Effector memory CD8-positive, alpha-beta T cell (primary cell): ENCODE results near the gene UVRAG.

Experiments used
- ATAC-seq: fragments of 150-1000 bp; cut with Tn5 transposase; replicated peaks from 2 replicates; pipeline ENCODE4 v1.10.0; 2021; ENCODE audit warnings: mild to moderate bottlenecking, moderate library complexity
- DNase-seq, 3 experiments: peaks; one replicate each; pipeline ENCODE4 v3.0.0; 2021
- H3K27ac Mint-ChIP-seq, 2 donors: one replicate each; pipeline ENCODE4 v1.8.0; 2022; ENCODE audit warnings: mild to moderate bottlenecking in 2 of 2, mixed read lengths in 2 of 2, moderate library complexity in 2 of 2
- H3K27me3 Mint-ChIP-seq, 2 donors: one replicate each; pipeline ENCODE4 v1.8.0; 2022; ENCODE audit warnings: mixed read lengths in 2 of 2
- H3K36me3 Mint-ChIP-seq: one replicate; pipeline ENCODE4 v1.8.0; 2022; ENCODE audit warnings: mild to moderate bottlenecking, moderate library complexity, mixed read lengths; ENCODE audit not compliant: insufficient read depth
- H3K4me1 Mint-ChIP-seq, 2 donors: one replicate each; pipeline ENCODE4 v1.8.0; 2022; ENCODE audit warnings: low read depth in 2 of 2, mixed read lengths in 2 of 2
- H3K4me3 Mint-ChIP-seq, 2 donors: one replicate each; pipeline ENCODE4 v1.8.0; 2022; ENCODE audit warnings: mild to moderate bottlenecking in 2 of 2, mixed read lengths in 2 of 2, moderate library complexity in 2 of 2
- H3K9me3 Mint-ChIP-seq, 2 donors: one replicate each; pipeline ENCODE4 v1.8.0; 2022; ENCODE audit warnings: mixed read lengths in 2 of 2

Gene UVRAG

GRCh38 chr11:75896843-75897419 is 81.9 kb downstream of the UVRAG start:
- no peaks in the 10 kb centered on the region for H3K9me3 Mint-ChIP-seq
- H3K36me3 Mint-ChIP-seq, result peaks cover 6% of the 10 kb centered on the region
- ATAC-seq, result no peak
- no peak overlapping the region for H3K27ac Mint-ChIP-seq
- H3K4me1 Mint-ChIP-seq, result peaks cover 0 to 8% of the 10 kb centered on the region in 2 donors
- H3K27me3 Mint-ChIP-seq, result no peaks in the 10 kb centered on the region
- H3K4me3 Mint-ChIP-seq, result no peak overlapping the region
- DNase-seq, result no peak

- no peak for DNase-seq
- no peak overlapping the region for H3K27ac Mint-ChIP-seq
- H3K4me3 Mint-ChIP-seq, result no peak overlapping the region
- no peaks in the 10 kb centered on the region for H3K9me3 Mint-ChIP-seq
- H3K36me3 Mint-ChIP-seq, result peaks cover 6% of the 10 kb centered on the region
- no peaks in the 10 kb centered on the region for H3K27me3 Mint-ChIP-seq
- peaks cover 0 to 20% of the 10 kb centered on the region in 2 donors for H3K4me1 Mint-ChIP-seq
- ATAC-seq, result no peak
These were observed 83.9 kb downstream of the UVRAG start for GRCh38 chr11:75898871-75899270.

GRCh38 chr11:75899806-75900205 is 84.8 kb downstream of the UVRAG start:
- Mint-ChIP-seq H3K27me3 (no peaks in the 10 kb centered on the region), H3K9me3 (no peaks in the 10 kb centered on the region), H3K4me1 (peaks cover 0 to 20% of the 10 kb centered on the region in 2 donors), H3K4me3 (no peak overlapping the region), H3K27ac (no peak overlapping the region), H3K36me3 (no peaks in the 10 kb centered on the region)
- ATAC-seq (no peak), DNase-seq (no peak)

GRCh38 chr11:75900848-75901247 is 85.8 kb downstream of the UVRAG start:
- H3K36me3 Mint-ChIP-seq, result peaks cover 2% of the 10 kb centered on the region

GRCh38 chr11:75902631-75903030 is 87.6 kb downstream of the UVRAG start:
- no peaks in the 10 kb centered on the region for H3K9me3 Mint-ChIP-seq
- H3K36me3 Mint-ChIP-seq, result peaks cover 2% of the 10 kb centered on the region
- peaks cover 0 to 29% of the 10 kb centered on the region in 2 donors for H3K4me1 Mint-ChIP-seq
- DNase-seq (no peak), ATAC-seq (no peak)
- no peak overlapping the region for H3K4me3 Mint-ChIP-seq
- no peaks in the 10 kb centered on the region for H3K27me3 Mint-ChIP-seq
- H3K27ac Mint-ChIP-seq, result peak overlapping the region in 1 of 2 donors; percentile 2

More at GRCh38 chr11:75900848-75901247, 85.8 kb downstream of the UVRAG start:
- Mint-ChIP-seq H3K27ac (no peak overlapping the region), H3K4me3 (no peak overlapping the region), H3K9me3 (no peaks in the 10 kb centered on the region), H3K4me1 (peaks cover 0 to 20% of the 10 kb centered on the region in 2 donors), H3K27me3 (no peaks in the 10 kb centered on the region)
- no peak for DNase-seq
- no peak for ATAC-seq

GRCh38 chr11:75903276-75903675 is 88.3 kb downstream of the UVRAG start:
- peak overlapping the region in 1 of 2 donors; percentile 2 for H3K27ac Mint-ChIP-seq
- H3K36me3 Mint-ChIP-seq, result peaks cover 2% of the 10 kb centered on the region
- peaks cover 0 to 35% of the 10 kb centered on the region in 2 donors for H3K4me1 Mint-ChIP-seq
- ATAC-seq, result no peak
- H3K4me3 Mint-ChIP-seq, result no peak overlapping the region
- H3K27me3 Mint-ChIP-seq, result no peaks in the 10 kb centered on the region
- no peak for DNase-seq
- H3K9me3 Mint-ChIP-seq, result no peaks in the 10 kb centered on the region

GRCh38 chr11:75905434-75905833 is 90.4 kb downstream of the UVRAG start:
- Mint-ChIP-seq H3K36me3 (peaks cover 2% of the 10 kb centered on the region), H3K27me3 (no peaks in the 10 kb centered on the region), H3K4me3 (no peak overlapping the region), H3K27ac (no peak overlapping the region), H3K9me3 (no peaks in the 10 kb centered on the region), H3K4me1 (peaks cover 2 to 40% of the 10 kb centered on the region in 2 donors)
- DNase-seq, result no peak
- no peak for ATAC-seq

- DNase-seq (no peak), ATAC-seq (no peak)
- Mint-ChIP-seq H3K36me3 (peaks cover 16% of the 10 kb centered on the region), H3K4me3 (no peak overlapping the region), H3K9me3 (no peaks in the 10 kb centered on the region), H3K4me1 (peaks cover 2 to 29% of the 10 kb centered on the region in 2 donors), H3K27me3 (no peaks in the 10 kb centered on the region), H3K27ac (no peak overlapping the region)
These were observed 93.0 kb downstream of the UVRAG start for GRCh38 chr11:75907906-75908527.

- DNase-seq (no peak), ATAC-seq (no peak)
- Mint-ChIP-seq H3K36me3 (peaks cover 14% of the 10 kb centered on the region), H3K27me3 (no peaks in the 10 kb centered on the region), H3K4me1 (peaks cover 2 to 23% of the 10 kb centered on the region in 2 donors), H3K9me3 (no peaks in the 10 kb centered on the region), H3K27ac (no peak overlapping the region), H3K4me3 (no peak overlapping the region)
These were observed 95.6 kb downstream of the UVRAG start for GRCh38 chr11:75910426-75911145.

- Mint-ChIP-seq H3K9me3 (no peaks in the 10 kb centered on the region), H3K4me3 (no peak overlapping the region), H3K36me3 (peaks cover 14% of the 10 kb centered on the region), H3K27me3 (no peaks in the 10 kb centered on the region), H3K4me1 (peaks cover 2 to 26% of the 10 kb centered on the region in 2 donors), H3K27ac (no peak overlapping the region)
- ATAC-seq, result no peak
- DNase-seq, result no peak
These were observed 96.4 kb downstream of the UVRAG start for GRCh38 chr11:75911459-75911858.

- Mint-ChIP-seq H3K9me3 (no peaks in the 10 kb centered on the region), H3K27ac (no peak overlapping the region), H3K4me1 (peaks cover 0 to 11% of the 10 kb centered on the region in 2 donors), H3K36me3 (peaks cover 14% of the 10 kb centered on the region), H3K27me3 (no peaks in the 10 kb centered on the region), H3K4me3 (no peak overlapping the region)
- DNase-seq, result no peak
- ATAC-seq, result no peak
These were observed 99.0 kb downstream of the UVRAG start for GRCh38 chr11:75913984-75914383.

GRCh38 chr11:75916882-75917281 is 101.9 kb downstream of the UVRAG start:
- peaks cover 14% of the 10 kb centered on the region for H3K36me3 Mint-ChIP-seq
- DNase-seq (no peak), ATAC-seq (no peak)
- H3K27ac Mint-ChIP-seq, result no peak overlapping the region
- peaks cover 3 to 4% of the 10 kb centered on the region in 2 donors for H3K4me1 Mint-ChIP-seq
- H3K27me3 Mint-ChIP-seq, result no peaks in the 10 kb centered on the region
- H3K9me3 Mint-ChIP-seq, result no peaks in the 10 kb centered on the region
- no peak overlapping the region for H3K4me3 Mint-ChIP-seq

GRCh38 chr11:75918331-75918730 is 103.3 kb downstream of the UVRAG start:
- Mint-ChIP-seq H3K27ac (no peak overlapping the region), H3K4me3 (no peak overlapping the region), H3K27me3 (no peaks in the 10 kb centered on the region), H3K9me3 (no peaks in the 10 kb centered on the region), H3K36me3 (peaks cover 4% of the 10 kb centered on the region), H3K4me1 (peaks cover 3 to 4% of the 10 kb centered on the region in 2 donors)
- DNase-seq (no peak), ATAC-seq (no peak)

GRCh38 chr11:75919525-75919924 is 104.5 kb downstream of the UVRAG start:
- ATAC-seq (no peak), DNase-seq (no peak)
- Mint-ChIP-seq H3K9me3 (no peaks in the 10 kb centered on the region), H3K4me1 (peaks cover 3 to 4% of the 10 kb centered on the region in 2 donors), H3K4me3 (no peak overlapping the region), H3K27me3 (no peaks in the 10 kb centered on the region), H3K27ac (no peak overlapping the region), H3K36me3 (peaks cover 4% of the 10 kb centered on the region)
